ENCODE results near the gene ZMYND8. TPM values are rescaled to one million over a fixed set of nuclear protein-coding genes. Genes with fewer than 3 reads are reported as not detected.
A peak's percentile ranks its signal among the peaks of the same experiment; 100 is the strongest.

ZMYND8 gene
- total RNA-seq (7.4 and 13.0 TPM in 2 replicates), polyA plus RNA-seq (12.6 and 17.6 TPM in 2 replicates), polyA minus RNA-seq (ENCODE audit: low replicate concordance) (8.4 and 14.3 TPM in 2 replicates)
- polyA plus RNA-seq (2012): 12.3 and 14.2 TPM in 2 replicates

DNA sequence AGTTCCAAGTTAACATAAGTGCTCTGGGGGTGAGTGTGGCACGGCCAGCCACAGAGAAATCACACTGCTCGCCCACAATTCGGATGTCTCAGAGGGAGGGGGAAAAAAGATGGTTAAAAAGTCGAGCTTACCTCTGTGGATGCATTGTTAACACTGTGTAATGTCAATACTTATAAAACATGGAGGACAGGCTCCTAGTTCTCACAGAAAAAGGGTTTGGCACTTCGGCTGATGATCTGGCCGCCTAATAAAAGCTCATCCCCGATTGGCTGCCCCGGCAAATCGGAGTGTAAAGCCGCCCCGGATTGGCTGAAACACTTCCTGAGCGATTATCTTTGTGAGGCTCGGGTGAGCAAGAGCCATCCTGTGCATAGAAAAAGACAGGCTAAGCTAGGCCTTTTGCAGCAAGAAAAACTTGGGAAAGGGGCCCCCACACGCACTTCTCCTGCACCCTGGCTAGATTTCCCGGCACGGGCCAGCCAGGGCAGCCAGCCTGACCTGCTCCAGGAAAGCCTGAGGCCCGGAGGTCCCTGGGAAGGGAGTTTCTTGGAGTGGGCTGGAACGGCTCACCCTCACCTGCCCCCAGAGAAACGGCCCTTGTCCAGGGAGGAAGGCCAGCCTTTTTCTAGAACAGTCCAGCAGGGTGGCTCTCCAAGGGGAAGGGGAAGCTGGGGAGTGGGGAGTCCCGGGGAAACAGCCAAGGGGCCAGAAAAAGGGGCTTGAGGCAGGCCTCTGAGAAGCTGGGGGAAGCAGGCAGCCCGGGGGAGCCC is at the start of gene ZMYND8:
Gene ZMYND8, minus strand, starts transcription at position 174 of the 770 bp plus-strand sequence. Its CDS starts 29 bp downstream, at position 145.
- peaks cover 41% of the 10 kb centered on the region for H3K79me2 ChIP-seq (ENCODE audit: control insufficient read depth, insufficient read depth, low read length)
- H3K4me1 ChIP-seq (ENCODE audit: control insufficient read depth, extremely low read depth, insufficient read depth, low read length): peaks cover 66% of the 10 kb centered on the region
- H3K4me3 ChIP-seq (replicated peaks in 1 of 4; ENCODE audit: control extremely low read depth in 1 of 4, insufficient read depth in 1 of 4, low read depth in 3 of 4, low read length in 4 of 4): peak within 1 kb of the TSS; percentile 31 to 78 (median 48)
- H3K4me2 ChIP-seq (ENCODE audit: extremely low read depth, insufficient read depth, low read length): peak within 1 kb of the TSS; percentile 93
- no peaks in the 10 kb centered on the region for H3K9me3 ChIP-seq (ENCODE audit: control insufficient read depth, insufficient read depth, low read depth, low read length)
- peak; percentile 89 to 94 for DNase-seq (ENCODE audit: low read depth in 2 of 2)
- no peak for TF ChIP-seq EZH2 (IDR thresholded peaks at IDR 0.05; ENCODE audit: low read length, missing control alignments)
- TF ChIP-seq, protein P1, sequence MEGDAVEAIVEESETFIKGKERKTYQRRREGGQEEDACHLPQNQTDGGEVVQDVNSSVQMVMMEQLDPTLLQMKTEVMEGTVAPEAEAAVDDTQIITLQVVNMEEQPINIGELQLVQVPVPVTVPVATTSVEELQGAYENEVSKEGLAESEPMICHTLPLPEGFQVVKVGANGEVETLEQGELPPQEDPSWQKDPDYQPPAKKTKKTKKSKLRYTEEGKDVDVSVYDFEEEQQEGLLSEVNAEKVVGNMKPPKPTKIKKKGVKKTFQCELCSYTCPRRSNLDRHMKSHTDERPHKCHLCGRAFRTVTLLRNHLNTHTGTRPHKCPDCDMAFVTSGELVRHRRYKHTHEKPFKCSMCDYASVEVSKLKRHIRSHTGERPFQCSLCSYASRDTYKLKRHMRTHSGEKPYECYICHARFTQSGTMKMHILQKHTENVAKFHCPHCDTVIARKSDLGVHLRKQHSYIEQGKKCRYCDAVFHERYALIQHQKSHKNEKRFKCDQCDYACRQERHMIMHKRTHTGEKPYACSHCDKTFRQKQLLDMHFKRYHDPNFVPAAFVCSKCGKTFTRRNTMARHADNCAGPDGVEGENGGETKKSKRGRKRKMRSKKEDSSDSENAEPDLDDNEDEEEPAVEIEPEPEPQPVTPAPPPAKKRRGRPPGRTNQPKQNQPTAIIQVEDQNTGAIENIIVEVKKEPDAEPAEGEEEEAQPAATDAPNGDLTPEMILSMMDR (conservative IDR thresholded peaks at IDR 0.05 in 1 of 2, IDR thresholded peaks at IDR 0.05 in 1 of 2; ENCODE audit: low read depth in 1 of 2, low read length in 2 of 2): no peak
- H4K20me1 ChIP-seq (ENCODE audit: control insufficient read depth, extremely low read depth, insufficient read depth, low read length): no peaks in the 10 kb centered on the region
- no peaks in the 10 kb centered on the region for H3K27me3 ChIP-seq (ENCODE audit: control insufficient read depth, insufficient read depth, low read length)
- H2AFZ ChIP-seq (ENCODE audit: low read length): peak within 1 kb of the TSS; percentile 14
- H3K9ac ChIP-seq (ENCODE audit: insufficient read depth, low read length): peak within 1 kb of the TSS; percentile 44
- peak within 1 kb of the TSS; percentile 95 for H3K27ac ChIP-seq (ENCODE audit: insufficient read depth, low read length)
- no peaks in the 10 kb centered on the region for H3K36me3 ChIP-seq (ENCODE audit: control insufficient read depth, insufficient read depth, low read length)

- Histone ChIP-seq H3K4me3 (replicated peaks in 1 of 4; ENCODE audit: control extremely low read depth in 1 of 4, insufficient read depth in 1 of 4, low read depth in 3 of 4, low read length in 4 of 4) (no peak overlapping the region), H4K20me1 (ENCODE audit: control insufficient read depth, extremely low read depth, insufficient read depth, low read length) (no peaks in the 10 kb centered on the region), H3K79me2 (ENCODE audit: control insufficient read depth, insufficient read depth, low read length) (no peaks in the 10 kb centered on the region), H3K4me1 (ENCODE audit: control insufficient read depth, extremely low read depth, insufficient read depth, low read length) (no peaks in the 10 kb centered on the region), H2AFZ (ENCODE audit: low read length) (no peak overlapping the region), H3K9ac (ENCODE audit: insufficient read depth, low read length) (no peak overlapping the region), H3K27ac (ENCODE audit: insufficient read depth, low read length) (no peak overlapping the region), H3K4me2 (ENCODE audit: extremely low read depth, insufficient read depth, low read length) (no peak overlapping the region), H3K9me3 (ENCODE audit: control insufficient read depth, insufficient read depth, low read depth, low read length) (no peaks in the 10 kb centered on the region), H3K27me3 (ENCODE audit: control insufficient read depth, insufficient read depth, low read length) (no peaks in the 10 kb centered on the region), H3K36me3 (ENCODE audit: control insufficient read depth, insufficient read depth, low read length) (no peaks in the 10 kb centered on the region)
- TF ChIP-seq, protein P1 (conservative IDR thresholded peaks at IDR 0.05 in 1 of 2, IDR thresholded peaks at IDR 0.05 in 1 of 2; ENCODE audit: low read depth in 1 of 2, low read length in 2 of 2): no peak
- TF ChIP-seq EZH2 (IDR thresholded peaks at IDR 0.05; ENCODE audit: low read length, missing control alignments): no peak
- DNase-seq (ENCODE audit: low read depth in 2 of 2): no peak
These were observed 49.4 kb upstream of the ZMYND8 start for GRCh38 chr20:47405775-47406325.

- Histone ChIP-seq H3K4me3 (replicated peaks in 1 of 4; ENCODE audit: control extremely low read depth in 1 of 4, insufficient read depth in 1 of 4, low read depth in 3 of 4, low read length in 4 of 4) (no peak overlapping the region), H3K79me2 (ENCODE audit: control insufficient read depth, insufficient read depth, low read length) (no peaks in the 10 kb centered on the region), H3K9ac (ENCODE audit: insufficient read depth, low read length) (no peak overlapping the region), H3K36me3 (ENCODE audit: control insufficient read depth, insufficient read depth, low read length) (no peaks in the 10 kb centered on the region), H3K4me1 (ENCODE audit: control insufficient read depth, extremely low read depth, insufficient read depth, low read length) (no peaks in the 10 kb centered on the region), H3K4me2 (ENCODE audit: extremely low read depth, insufficient read depth, low read length) (no peak overlapping the region), H2AFZ (ENCODE audit: low read length) (no peak overlapping the region), H4K20me1 (ENCODE audit: control insufficient read depth, extremely low read depth, insufficient read depth, low read length) (no peaks in the 10 kb centered on the region), H3K9me3 (ENCODE audit: control insufficient read depth, insufficient read depth, low read depth, low read length) (no peaks in the 10 kb centered on the region), H3K27ac (ENCODE audit: insufficient read depth, low read length) (no peak overlapping the region), H3K27me3 (ENCODE audit: control insufficient read depth, insufficient read depth, low read length) (no peaks in the 10 kb centered on the region)
- TF ChIP-seq, protein P1 (conservative IDR thresholded peaks at IDR 0.05 in 1 of 2, IDR thresholded peaks at IDR 0.05 in 1 of 2; ENCODE audit: low read depth in 1 of 2, low read length in 2 of 2): no peak
- no peak for TF ChIP-seq EZH2 (IDR thresholded peaks at IDR 0.05; ENCODE audit: low read length, missing control alignments)
- no peak for DNase-seq (ENCODE audit: low read depth in 2 of 2)
These were observed 44.2 kb upstream of the ZMYND8 start for GRCh38 chr20:47400685-47401084.
